ENCODE results near the gene MS4A14.
"Not testable (repeated sequence)": the region's sequence is repeated elsewhere in the genome, so short reads cannot be mapped to it uniquely, and the experiment has no call there.

The MS4A14 gene

DNA sequence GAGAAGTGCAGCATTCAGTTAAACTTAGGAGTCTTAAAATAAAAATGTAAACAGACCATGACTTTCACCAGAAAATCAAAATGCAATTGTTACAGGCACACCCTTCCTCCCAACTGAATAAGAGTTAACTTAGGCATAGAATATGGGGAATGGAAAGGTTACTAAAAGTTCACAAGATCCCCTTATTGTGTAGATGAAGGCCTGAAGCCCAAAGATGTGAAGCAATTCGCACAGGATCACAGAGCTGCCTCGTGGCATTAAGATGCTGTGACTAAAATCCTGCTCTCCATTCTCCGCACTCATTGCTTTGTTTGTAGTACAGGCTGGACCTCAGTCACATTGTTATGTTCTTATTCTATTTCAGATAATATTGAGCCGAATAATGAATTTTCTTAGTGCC is 37.1 kb downstream of the MS4A14 start:
- Histone ChIP-seq H3K4me3 (ENCODE audit: low read length) (no peak overlapping the region), H3K36me3 (ENCODE audit: control insufficient read depth, low read length) (no peaks in the 10 kb centered on the region), H3K27ac (ENCODE audit: low read depth, low read length) (no peak overlapping the region), H3K4me1 (ENCODE audit: control insufficient read depth, low read length) (no peaks in the 10 kb centered on the region), H3K9me3 (ENCODE audit: control insufficient read depth, insufficient read depth, low read length) (no peaks in the 10 kb centered on the region), H3K4me2 (ENCODE audit: low read length) (no peak overlapping the region), H3F3A (ENCODE audit: control insufficient read depth, insufficient read depth) (no peaks in the 10 kb centered on the region), H4K20me1 (ENCODE audit: control insufficient read depth, insufficient read depth, low read depth, low read length) (no peaks in the 10 kb centered on the region), H3K27me3 (ENCODE audit: control insufficient read depth, low read length) (no peaks in the 10 kb centered on the region), H3K79me2 (ENCODE audit: control insufficient read depth, low read length) (no peaks in the 10 kb centered on the region), H3K9me2 (replicated peaks; ENCODE audit: control insufficient read depth, low read length) (no peaks in the 10 kb centered on the region; the same call in 1 of the 2 replicates)
- TF ChIP-seq EZH2phosphoT487 (IDR thresholded peaks at IDR 0.05; ENCODE audit: borderline replicate concordance, low read length), result no peak

DNA sequence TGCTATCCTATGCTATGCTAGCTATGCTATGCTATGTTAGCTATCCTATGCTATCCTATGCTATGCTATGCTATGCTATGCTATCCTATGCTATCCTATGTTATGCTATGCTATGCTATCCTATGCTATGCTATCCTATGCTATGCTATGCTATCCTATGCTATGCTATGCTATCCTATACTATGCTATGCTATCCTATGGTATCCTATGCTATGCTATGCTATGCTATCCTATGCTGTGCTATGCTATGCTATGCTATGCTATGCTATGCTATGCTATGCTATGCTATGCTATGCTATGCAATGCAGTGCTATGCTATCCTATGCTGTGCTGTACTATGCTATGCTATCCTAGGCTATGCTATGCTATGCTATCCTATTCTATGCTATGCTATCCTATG is 50.8 kb downstream of the MS4A14 start:
- H3K4me2 ChIP-seq (ENCODE audit: low read length), result peak overlapping the region; percentile 79
- peaks cover 14% of the 10 kb centered on the region for H3F3A ChIP-seq (ENCODE audit: control insufficient read depth, insufficient read depth)
- no peak for TF ChIP-seq EZH2phosphoT487 (IDR thresholded peaks at IDR 0.05; ENCODE audit: borderline replicate concordance, low read length)
- TF ChIP-seq, protein P1, sequence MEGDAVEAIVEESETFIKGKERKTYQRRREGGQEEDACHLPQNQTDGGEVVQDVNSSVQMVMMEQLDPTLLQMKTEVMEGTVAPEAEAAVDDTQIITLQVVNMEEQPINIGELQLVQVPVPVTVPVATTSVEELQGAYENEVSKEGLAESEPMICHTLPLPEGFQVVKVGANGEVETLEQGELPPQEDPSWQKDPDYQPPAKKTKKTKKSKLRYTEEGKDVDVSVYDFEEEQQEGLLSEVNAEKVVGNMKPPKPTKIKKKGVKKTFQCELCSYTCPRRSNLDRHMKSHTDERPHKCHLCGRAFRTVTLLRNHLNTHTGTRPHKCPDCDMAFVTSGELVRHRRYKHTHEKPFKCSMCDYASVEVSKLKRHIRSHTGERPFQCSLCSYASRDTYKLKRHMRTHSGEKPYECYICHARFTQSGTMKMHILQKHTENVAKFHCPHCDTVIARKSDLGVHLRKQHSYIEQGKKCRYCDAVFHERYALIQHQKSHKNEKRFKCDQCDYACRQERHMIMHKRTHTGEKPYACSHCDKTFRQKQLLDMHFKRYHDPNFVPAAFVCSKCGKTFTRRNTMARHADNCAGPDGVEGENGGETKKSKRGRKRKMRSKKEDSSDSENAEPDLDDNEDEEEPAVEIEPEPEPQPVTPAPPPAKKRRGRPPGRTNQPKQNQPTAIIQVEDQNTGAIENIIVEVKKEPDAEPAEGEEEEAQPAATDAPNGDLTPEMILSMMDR (IDR thresholded peaks at IDR 0.05; ENCODE audit: low read depth, low read length, poor library complexity, severe bottlenecking), result no peak
- no peaks in the 10 kb centered on the region for H4K20me1 ChIP-seq (ENCODE audit: control insufficient read depth, insufficient read depth, low read depth, low read length)
- H3K4me3 ChIP-seq (ENCODE audit: low read length), result peak overlapping the region; percentile 65; the same call in 1 of the 2 replicates
- H3K4me1 ChIP-seq (ENCODE audit: control insufficient read depth, low read length), result peaks cover 63% of the 10 kb centered on the region
- no peaks in the 10 kb centered on the region for H3K79me2 ChIP-seq (ENCODE audit: control insufficient read depth, low read length)
- no peaks in the 10 kb centered on the region for H3K9me2 ChIP-seq (replicated peaks; ENCODE audit: control insufficient read depth, low read length)
- H3K27me3 ChIP-seq (ENCODE audit: control insufficient read depth, low read length), result no peaks in the 10 kb centered on the region
- peaks cover 6% of the 10 kb centered on the region; the same call in 1 of the 2 replicates for H3K9me3 ChIP-seq (ENCODE audit: control insufficient read depth, insufficient read depth, low read length)
- no peak overlapping the region for H3K27ac ChIP-seq (ENCODE audit: low read depth, low read length)
- no peaks in the 10 kb centered on the region for H3K36me3 ChIP-seq (ENCODE audit: control insufficient read depth, low read length)

DNA sequence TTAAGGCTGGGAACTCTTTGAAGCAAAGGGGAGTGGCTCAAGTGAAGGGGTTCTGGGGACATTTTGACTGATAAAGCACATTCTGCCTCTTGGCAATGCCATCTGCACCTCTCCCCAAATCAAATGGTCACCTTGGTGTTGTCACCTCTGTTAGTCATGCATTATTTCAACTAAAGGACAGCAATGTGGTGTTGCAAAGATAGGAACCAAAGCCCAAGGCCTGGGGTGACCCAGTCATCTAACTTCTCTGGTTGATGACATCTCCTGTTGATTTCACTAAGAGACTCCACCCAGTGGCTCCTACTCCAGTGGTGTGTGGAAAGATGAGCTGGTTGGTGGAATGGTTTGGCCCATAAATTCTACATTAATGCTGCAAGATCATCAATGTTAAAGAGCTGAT is 51.6 kb downstream of the MS4A14 start:
- Histone ChIP-seq H3K4me1 (ENCODE audit: control insufficient read depth, low read length) (peaks cover 62% of the 10 kb centered on the region), H3K4me3 (ENCODE audit: low read length) (no peak overlapping the region), H3K4me2 (ENCODE audit: low read length) (no peak overlapping the region), H3K36me3 (ENCODE audit: control insufficient read depth, low read length) (no peaks in the 10 kb centered on the region), H3K9me3 (ENCODE audit: control insufficient read depth, insufficient read depth, low read length) (peaks cover 6% of the 10 kb centered on the region; the same call in 1 of the 2 replicates), H3K27ac (ENCODE audit: low read depth, low read length) (no peak overlapping the region), H4K20me1 (ENCODE audit: control insufficient read depth, insufficient read depth, low read depth, low read length) (no peaks in the 10 kb centered on the region), H3K79me2 (ENCODE audit: control insufficient read depth, low read length) (no peaks in the 10 kb centered on the region), H3K9me2 (replicated peaks; ENCODE audit: control insufficient read depth, low read length) (no peaks in the 10 kb centered on the region), H3F3A (ENCODE audit: control insufficient read depth, insufficient read depth) (peaks cover 11% of the 10 kb centered on the region), H3K27me3 (ENCODE audit: control insufficient read depth, low read length) (no peaks in the 10 kb centered on the region)
- TF ChIP-seq, protein P1 (IDR thresholded peaks at IDR 0.05; ENCODE audit: low read depth, low read length, poor library complexity, severe bottlenecking), result no peak

DNA sequence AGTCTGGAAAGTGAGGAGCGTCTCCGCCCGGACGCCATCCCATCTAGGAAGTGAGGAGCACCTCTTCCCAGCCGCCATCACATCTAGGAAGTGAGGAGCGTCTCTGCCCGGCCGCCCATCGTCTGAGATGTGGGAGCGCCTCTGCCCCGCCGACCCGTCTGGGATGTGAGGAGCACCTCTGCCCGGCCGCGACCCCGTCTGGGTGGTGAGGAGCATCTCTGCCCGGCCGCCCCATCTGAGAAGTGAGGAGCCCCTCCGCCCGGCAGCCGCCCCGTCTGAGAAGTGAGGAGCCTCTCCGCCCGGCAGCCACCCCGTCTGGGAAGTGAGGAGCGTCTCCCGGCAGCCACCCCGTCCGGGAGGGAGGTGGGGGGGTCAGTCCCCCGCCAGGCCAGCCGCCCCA is 54.9 kb downstream of the MS4A14 start:
- Histone ChIP-seq H3K36me3 (ENCODE audit: control insufficient read depth, low read length) (peaks cover 23% of the 10 kb centered on the region), H3K79me2 (ENCODE audit: control insufficient read depth, low read length) (peaks cover 18% of the 10 kb centered on the region), H3K4me1 (ENCODE audit: control insufficient read depth, low read length) (peaks cover 62% of the 10 kb centered on the region), H3F3A (ENCODE audit: control insufficient read depth, insufficient read depth) (peaks cover 28% of the 10 kb centered on the region)
- not testable (repeated sequence) for H3K27ac ChIP-seq (ENCODE audit: low read depth, low read length); H3K9me3 ChIP-seq (ENCODE audit: control insufficient read depth, insufficient read depth, low read length); H3K9me2 ChIP-seq (replicated peaks; ENCODE audit: control insufficient read depth, low read length); H4K20me1 ChIP-seq (ENCODE audit: control insufficient read depth, insufficient read depth, low read depth, low read length); H3K4me3 ChIP-seq (ENCODE audit: low read length); H3K4me2 ChIP-seq (ENCODE audit: low read length); H3K27me3 ChIP-seq (ENCODE audit: control insufficient read depth, low read length)
